CD4-positive, alpha-beta T cell treated with Interleukin-21 for 1 hour (primary cell): ENCODE results near the gene SPPL2A.
"Not testable (repeated sequence)": the region's sequence is repeated elsewhere in the genome, so short reads cannot be mapped to it uniquely, and the experiment has no call there.

Experiments used
- DNase-seq: peaks from one replicate; pipeline ENCODE4 v3.0.0-alpha.2; 2020

Gene SPPL2A

DNA sequence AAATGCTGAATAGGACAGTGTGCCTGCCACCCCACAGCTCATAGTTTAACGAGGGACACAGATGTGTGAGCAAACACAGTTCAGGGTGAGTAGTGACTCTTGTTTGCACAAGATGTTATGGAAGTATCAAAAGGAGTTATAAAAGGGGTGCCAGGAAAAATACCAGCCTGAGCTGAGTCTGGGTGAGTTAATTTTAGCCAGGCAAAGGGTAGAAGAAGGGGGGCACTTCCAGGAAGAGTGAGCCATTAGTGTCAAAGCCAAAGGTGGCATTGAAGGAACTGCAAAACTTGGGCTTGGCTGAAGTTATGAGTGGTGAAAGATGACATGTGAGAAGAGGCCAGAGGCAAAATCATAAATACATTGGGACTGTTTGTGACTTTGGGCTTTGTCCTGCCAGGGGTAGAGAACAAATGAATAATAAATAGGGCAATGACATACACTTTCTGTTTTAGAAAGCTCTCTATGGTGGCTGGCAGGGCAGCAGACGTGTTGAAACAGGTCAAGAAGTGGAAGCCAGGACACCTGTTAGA lies 1.9 kb upstream of the SPPL2A start:
- DNase-seq, result no peak

DNA sequence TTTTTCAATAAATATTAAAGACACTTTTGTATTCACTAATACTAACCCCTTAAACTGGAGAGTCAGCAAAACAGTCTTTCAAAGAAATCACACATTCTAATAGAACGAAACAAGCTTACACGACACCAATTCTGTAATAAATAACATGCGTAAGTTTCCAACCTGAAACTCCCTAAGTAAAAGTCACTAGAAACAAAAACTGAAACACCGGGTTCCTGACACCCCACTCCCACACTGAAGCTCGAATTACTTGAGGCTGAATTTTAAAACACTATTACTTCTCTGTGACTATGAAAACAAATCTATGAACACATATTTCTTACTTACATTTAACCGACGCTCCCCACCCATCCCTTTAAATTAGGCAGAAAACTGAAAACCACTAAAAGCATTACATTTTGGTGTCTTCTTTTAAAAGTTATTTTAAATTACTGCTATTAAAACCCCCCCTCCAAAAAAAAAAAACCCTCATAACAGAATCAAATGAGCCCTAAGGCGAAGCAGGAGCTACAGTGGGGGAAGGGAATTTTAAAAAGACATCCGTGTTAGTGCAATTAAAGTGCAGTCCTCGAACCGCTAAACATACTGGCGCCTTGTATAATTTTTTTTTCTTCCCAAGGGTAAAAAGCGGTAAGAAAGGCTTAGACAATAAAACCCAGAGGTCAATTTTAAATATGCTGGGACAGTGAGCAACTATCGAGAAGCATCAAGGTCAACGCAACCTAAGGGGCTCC lies 878 bp downstream of the SPPL2A start:
- DNase-seq, result peak; percentile 55

- DNase-seq, result no peak
Observed at GRCh38 chr15:50758712-50759205, 6.7 kb downstream of the SPPL2A start.

- no peak for DNase-seq
Observed at GRCh38 chr15:50753463-50753862, 12.0 kb downstream of the SPPL2A start.

- peak; percentile 42 for DNase-seq
Observed at GRCh38 chr15:50751394-50751793, 14.1 kb downstream of the SPPL2A start.

- DNase-seq, result no peak
Observed at GRCh38 chr15:50750227-50750705, 15.2 kb downstream of the SPPL2A start.

GRCh38 chr15:50747523-50747922 lies 18.0 kb downstream of the SPPL2A start:
- no peak for DNase-seq

DNA sequence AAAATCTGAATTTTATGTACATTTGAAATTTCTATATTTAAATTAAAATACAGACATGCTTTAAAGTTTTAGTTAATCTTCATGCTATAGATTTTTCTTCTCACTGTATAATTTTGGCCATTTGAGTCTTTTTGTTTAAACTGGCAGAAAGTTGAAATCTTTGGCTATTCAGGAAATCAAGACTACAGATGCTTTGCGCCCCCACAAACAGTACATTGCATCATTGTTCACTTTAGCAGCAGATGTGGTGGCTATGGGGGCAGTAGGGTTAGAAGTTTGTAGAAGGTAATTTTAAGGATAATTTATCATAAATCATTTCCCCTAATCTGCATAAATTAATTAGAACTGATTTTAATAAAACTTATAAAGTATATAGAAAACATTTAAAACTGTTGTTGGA lies 20.9 kb downstream of the SPPL2A start:
- DNase-seq, result no peak

DNA sequence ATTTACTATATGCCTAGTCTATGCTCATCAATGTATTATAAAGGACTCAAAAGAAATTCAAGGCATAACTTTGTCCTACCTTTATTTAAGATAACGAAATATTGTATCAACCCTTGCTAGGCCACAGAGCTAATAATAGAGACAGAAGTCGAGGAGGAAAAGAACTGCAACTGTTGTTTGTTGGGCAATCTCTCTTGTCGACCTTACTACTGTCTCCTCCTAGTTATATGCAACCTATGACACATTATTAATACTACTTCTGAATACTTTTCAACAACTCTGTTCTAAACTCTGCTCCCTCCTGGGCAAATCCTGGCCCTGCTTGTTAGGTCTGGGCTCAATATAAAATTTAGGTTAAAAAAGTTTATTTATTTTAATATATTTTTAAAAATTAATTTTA lies 24.6 kb downstream of the SPPL2A start:
- DNase-seq, result no peak

DNA sequence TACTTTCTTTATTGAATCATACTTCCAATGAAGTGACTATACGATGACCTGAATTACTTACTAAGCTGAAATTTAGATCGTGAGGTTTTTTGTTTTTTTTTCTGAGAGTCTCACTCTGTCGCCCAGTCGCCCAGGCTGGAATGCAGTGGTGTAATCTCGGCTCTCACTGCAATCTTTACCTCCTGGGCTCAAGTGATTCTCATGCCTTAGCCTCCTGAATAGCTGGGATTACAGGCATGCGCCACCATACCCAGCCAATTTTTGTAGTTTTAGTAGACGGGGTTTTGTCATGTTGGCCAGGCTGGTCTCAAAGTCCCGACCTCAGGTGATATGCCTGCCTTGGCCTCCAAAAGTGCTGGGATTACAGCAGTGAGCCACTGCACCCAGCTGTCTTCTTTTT lies 28.7 kb downstream of the SPPL2A start:
- no peak for DNase-seq

- DNase-seq, result no peak
Observed at GRCh38 chr15:50735156-50735555, 30.4 kb downstream of the SPPL2A start.

DNA sequence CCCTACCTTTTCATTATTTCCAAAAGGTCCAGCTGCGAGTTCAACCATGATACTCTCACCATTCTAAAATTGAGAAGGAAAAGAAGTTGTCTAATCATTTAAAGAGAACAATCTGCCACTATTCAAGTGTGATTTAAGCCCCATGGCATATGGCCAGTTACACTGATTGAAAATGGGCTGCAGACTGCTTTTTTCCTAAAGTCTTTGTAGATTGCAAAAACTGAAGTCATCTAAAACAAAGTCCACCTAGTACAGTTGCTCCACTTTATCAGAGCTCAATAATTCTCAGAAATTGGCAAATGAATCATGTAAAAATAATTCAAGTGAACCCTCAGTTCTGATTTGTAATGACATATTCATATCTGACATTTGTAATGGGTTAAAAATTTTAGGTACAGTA lies 39.2 kb downstream of the SPPL2A start:
- no peak for DNase-seq

DNA sequence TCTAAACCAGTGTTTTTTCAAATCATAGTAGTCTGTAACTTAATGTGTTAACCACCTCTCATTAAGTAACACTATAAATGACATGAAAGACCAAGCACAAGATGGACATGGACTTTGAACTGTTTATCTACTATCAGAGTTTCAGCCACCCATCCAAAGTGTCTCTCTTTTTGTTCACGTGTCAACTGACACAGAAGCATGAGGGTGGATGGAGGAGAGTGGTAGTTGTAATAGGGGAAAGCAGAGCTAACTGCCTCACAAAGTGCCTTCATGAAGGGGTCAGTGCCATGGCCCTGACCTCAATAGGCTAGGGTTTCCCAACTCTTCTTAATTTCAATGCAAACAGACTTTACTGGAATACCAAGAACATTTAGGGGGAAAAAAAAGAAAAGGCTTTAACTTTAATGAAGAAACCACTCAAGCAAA lies 46.8 kb downstream of the SPPL2A start:
- no peak for DNase-seq

- no peak for DNase-seq
Observed at GRCh38 chr15:50712018-50712417, 53.5 kb downstream of the SPPL2A start.

- DNase-seq, result no peak
Observed at GRCh38 chr15:50710585-50710984, 54.9 kb downstream of the SPPL2A start.

DNA sequence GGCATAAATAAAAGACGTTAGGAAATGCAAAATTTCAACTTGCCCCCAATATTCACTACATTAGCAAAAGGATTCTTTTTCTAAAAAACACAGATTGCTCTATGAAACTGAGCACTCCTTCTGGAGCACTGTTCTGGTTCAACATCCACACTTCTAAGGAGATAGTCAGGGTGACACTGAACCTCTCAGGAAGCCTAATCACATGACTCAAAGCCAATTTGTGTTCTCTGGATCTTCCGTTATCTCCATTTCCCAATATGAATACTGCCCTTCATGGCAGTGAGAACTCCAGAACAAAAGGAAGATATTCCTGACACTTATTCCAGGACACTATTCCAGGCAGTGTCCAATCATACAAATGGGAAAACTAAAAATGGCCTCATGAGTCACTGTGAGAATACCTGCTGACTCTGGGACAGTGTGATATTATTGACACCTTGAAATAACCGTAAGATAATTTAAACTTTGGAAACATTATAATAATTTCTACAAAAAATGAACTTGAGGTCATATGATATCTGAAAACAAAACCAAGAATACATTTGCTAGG lies 57.6 kb downstream of the SPPL2A start:
- DNase-seq, result no peak

DNA sequence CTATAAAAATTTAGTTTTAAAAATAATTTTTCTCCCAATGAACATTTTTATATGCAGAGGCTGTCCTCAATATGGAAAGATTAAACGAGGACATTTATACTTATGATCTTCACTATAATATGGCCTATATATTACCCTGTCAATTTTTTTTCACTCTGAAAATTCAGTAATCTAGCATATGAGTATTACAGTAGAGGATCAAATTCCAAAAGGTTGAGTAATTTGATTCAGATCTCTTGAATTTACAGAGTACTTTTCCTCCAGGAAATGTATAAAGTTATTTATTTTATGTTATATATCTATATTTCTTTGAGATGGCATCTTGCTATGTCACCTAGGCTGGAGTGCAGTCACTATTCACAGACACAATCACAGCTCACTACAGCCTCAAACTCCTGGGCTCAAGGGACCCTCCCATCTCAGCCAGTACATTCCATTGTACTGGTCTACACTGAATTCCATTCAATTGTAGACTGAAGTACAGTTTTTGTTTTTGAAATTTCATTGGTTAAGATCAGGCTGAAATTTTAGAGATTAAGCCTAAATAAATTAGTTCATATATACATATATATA lies 62.7 kb downstream of the SPPL2A start:
- no peak for DNase-seq

- DNase-seq, result no peak
Observed at GRCh38 chr15:50698101-50698500, 67.4 kb downstream of the SPPL2A start.

- DNase-seq, result no peak
Observed at GRCh38 chr15:50697109-50697797, 68.3 kb downstream of the SPPL2A start.

- DNase-seq, result not testable (repeated sequence)
Observed at GRCh38 chr15:50694634-50695165, 70.8 kb downstream of the SPPL2A start.

- DNase-seq, result no peak
Observed at GRCh38 chr15:50687302-50687902, 78.1 kb downstream of the SPPL2A start.

DNA sequence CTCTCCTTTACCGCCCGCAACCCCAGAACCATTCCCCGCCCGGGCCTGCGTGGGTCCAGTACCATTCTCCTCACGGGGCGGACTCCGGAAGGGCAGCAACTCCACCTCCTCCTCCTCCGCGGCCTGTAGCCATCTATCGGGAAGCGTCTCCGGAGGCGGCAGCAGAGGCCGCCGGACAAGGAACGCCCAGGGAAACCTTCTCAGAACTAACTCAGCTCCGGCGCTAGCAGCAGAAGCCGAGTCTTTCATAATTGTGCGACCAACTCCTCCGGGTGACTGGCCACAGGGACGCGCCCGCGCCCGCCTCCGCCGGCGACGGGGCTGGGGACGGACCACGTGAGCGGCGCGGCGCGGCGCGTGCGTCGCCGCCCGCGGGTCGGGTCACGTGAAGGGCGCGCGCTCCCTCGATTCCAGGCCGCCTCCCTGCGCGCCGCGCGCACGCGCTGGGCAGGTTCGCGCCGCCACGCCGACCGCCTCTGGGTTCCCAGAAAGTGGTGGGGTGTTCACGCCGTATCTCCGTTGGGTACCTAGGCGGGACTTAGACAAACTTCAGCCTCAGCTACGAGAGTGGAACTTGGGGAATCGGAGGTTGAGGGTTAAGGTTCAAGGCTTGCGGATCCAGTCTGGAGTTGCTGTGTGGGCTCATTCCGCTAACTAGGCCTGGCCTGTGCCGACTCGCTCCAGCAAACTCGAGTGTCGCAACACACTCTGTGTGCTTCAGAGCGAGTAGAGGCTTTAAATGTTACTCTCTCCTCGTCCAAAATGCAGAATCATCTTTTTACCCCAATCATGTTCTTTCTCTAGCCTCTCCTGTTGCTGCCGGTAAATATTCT lies 78.8 kb downstream of the SPPL2A start, which contains the start of gene TRPM7:
Gene TRPM7 (minus strand): TSS at position 329 of the 833 bp plus-strand sequence. CDS start 264 bp downstream, at position 65.
- DNase-seq, result peak; percentile 89
